Transverse colon (tissue), 3 donors: ENCODE data around the gene IL17RD.

ENCODE experiments used
- EP300 ChIP-seq: sonication (generic); formaldehyde crosslinking; IDR thresholded peaks from one replicate; pipeline ENCODE4 v1.6.1; 2017; ENCODE audit warnings: antibody characterized with exemption, low read depth
- TF ChIP-seq, protein P1 (sequence below), 5 experiments: fragments of 200-600 bp in 3 of 5; fragments of 450-650 bp in 2 of 5; sonication (generic) in 3 of 5; IDR thresholded peaks; 1 replicate in 2 of 5; 2 replicates in 3 of 5; pipeline ENCODE4 v1.5.1; 2016 to 2017; ENCODE audit warnings: antibody characterized with exemption in 5 of 5, inconsistent platforms in 3 of 5, mild to moderate bottlenecking in 2 of 5, moderate library complexity in 1 of 5

DNA sequence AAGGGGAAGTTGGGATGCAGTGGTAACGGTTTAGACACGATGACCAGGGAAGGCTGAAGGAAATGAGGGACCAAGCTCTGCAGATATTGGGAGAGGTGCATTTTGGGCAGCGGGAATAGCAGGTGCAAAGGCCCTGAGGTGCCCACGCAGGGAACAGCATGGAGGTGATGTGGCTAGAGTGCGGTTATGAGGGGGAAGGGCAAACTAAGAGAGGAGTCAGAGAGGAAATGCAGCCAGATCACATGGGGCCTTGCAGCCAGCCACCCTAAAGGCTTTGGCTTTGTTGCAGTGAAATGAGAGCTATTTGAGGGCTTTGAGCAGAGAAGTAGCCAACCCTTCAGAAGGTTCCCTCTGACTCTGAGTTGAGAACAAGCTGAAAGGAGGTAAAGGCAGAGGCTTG, 102.1 kb downstream of the IL17RD start:
- TF ChIP-seq, protein P1, sequence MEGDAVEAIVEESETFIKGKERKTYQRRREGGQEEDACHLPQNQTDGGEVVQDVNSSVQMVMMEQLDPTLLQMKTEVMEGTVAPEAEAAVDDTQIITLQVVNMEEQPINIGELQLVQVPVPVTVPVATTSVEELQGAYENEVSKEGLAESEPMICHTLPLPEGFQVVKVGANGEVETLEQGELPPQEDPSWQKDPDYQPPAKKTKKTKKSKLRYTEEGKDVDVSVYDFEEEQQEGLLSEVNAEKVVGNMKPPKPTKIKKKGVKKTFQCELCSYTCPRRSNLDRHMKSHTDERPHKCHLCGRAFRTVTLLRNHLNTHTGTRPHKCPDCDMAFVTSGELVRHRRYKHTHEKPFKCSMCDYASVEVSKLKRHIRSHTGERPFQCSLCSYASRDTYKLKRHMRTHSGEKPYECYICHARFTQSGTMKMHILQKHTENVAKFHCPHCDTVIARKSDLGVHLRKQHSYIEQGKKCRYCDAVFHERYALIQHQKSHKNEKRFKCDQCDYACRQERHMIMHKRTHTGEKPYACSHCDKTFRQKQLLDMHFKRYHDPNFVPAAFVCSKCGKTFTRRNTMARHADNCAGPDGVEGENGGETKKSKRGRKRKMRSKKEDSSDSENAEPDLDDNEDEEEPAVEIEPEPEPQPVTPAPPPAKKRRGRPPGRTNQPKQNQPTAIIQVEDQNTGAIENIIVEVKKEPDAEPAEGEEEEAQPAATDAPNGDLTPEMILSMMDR (IDR thresholded peaks at IDR 0.05): no peak
- no peak for TF ChIP-seq EP300
